Neural crest cell (in vitro differentiated cells): ENCODE measurements around the gene NEK10. TPM values are rescaled to one million over a fixed set of nuclear protein-coding genes. Genes with fewer than 3 reads are reported as not detected.

Experiments
- DNase-seq: peaks from one replicate; pipeline ENCODE4 v3.0.0; 2021; ENCODE audit warnings: low read depth, mixed read lengths, low spot score
- H3K27ac Mint-ChIP-seq: one replicate; pipeline ENCODE4 v1.8.0; 2021; ENCODE audit warnings: mild to moderate bottlenecking, mixed read lengths; ENCODE audit not compliant: unreplicated experiment
- H3K27me3 Mint-ChIP-seq: 2 replicates; pipeline ENCODE4 v1.8.0; 2021; ENCODE audit warnings: low read depth, mild to moderate bottlenecking, mixed read lengths
- H3K36me3 Mint-ChIP-seq: 2 replicates; pipeline ENCODE4 v1.8.0; 2021; ENCODE audit warnings: low read depth, mild to moderate bottlenecking, mixed read lengths
- H3K4me1 Mint-ChIP-seq: 2 replicates; pipeline ENCODE4 v1.8.0; 2021; ENCODE audit warnings: mixed read lengths
- H3K4me3 Mint-ChIP-seq: one replicate; pipeline ENCODE4 v1.8.0; 2021; ENCODE audit warnings: mild to moderate bottlenecking, mixed read lengths
- H3K9me3 Mint-ChIP-seq: 2 replicates; pipeline ENCODE4 v1.8.0; 2021; ENCODE audit warnings: mixed read lengths
- CTCF ChIP-seq: fragments of 200-600 bp; sonication (generic); conservative IDR thresholded peaks from 2 replicates; pipeline ENCODE4 v1.5.0; 2021; ENCODE audit warnings: antibody characterized with exemption, mild to moderate bottlenecking
- total RNA-seq: library from RNA; stranded (reverse); gene quantifications from 2 replicates; pipeline ENCODE4 v1.2.1, GENCODE V29; 2021

Gene NEK10
- total RNA-seq, 1 donor from 2014 or later: 2.7 TPM

GRCh38 chr3:27345959-27346865 lies 23.0 kb downstream of the NEK10 start:
- no peak overlapping the region for H3K4me3 Mint-ChIP-seq
- H3K4me1 Mint-ChIP-seq: no peaks in the 10 kb centered on the region
- no peak for TF ChIP-seq CTCF
- H3K36me3 Mint-ChIP-seq: no peaks in the 10 kb centered on the region
- no peak overlapping the region for H3K27ac Mint-ChIP-seq
- H3K27me3 Mint-ChIP-seq: no peaks in the 10 kb centered on the region
- DNase-seq: no peak
- no peaks in the 10 kb centered on the region for H3K9me3 Mint-ChIP-seq

- Mint-ChIP-seq H3K27ac (no peak overlapping the region), H3K9me3 (no peaks in the 10 kb centered on the region), H3K4me1 (no peaks in the 10 kb centered on the region), H3K4me3 (no peak overlapping the region), H3K27me3 (no peaks in the 10 kb centered on the region), H3K36me3 (no peaks in the 10 kb centered on the region)
- no peak for DNase-seq
- no peak for TF ChIP-seq CTCF
These were observed 23.7 kb downstream of the NEK10 start for GRCh38 chr3:27345493-27345892.

DNA sequence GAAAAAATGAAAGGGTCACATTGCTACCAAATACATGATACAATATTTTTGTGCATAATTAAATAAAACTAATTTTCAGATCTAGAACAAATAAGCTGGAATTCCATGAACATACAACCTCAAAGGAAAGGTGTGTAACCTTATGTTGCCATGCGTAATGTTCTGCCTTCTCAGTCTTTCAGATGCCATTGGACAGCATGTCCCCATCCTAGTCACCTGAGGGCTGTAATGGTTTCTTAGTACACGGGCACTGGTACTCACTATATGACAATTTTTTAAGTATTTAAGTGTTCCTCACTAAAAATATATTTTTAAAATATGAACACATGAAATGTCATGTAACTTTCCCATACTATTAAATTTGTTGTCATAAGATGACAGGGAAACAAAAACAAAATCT lies 24.1 kb downstream of the NEK10 start:
- no peak for DNase-seq
- no peaks in the 10 kb centered on the region for H3K27me3 Mint-ChIP-seq
- no peak overlapping the region for H3K27ac Mint-ChIP-seq
- H3K9me3 Mint-ChIP-seq: no peaks in the 10 kb centered on the region
- H3K36me3 Mint-ChIP-seq: no peaks in the 10 kb centered on the region
- no peak for TF ChIP-seq CTCF
- H3K4me1 Mint-ChIP-seq: no peaks in the 10 kb centered on the region
- H3K4me3 Mint-ChIP-seq: no peak overlapping the region

- Mint-ChIP-seq H3K4me3 (no peak overlapping the region), H3K27ac (no peak overlapping the region), H3K27me3 (no peaks in the 10 kb centered on the region), H3K4me1 (no peaks in the 10 kb centered on the region), H3K36me3 (no peaks in the 10 kb centered on the region), H3K9me3 (no peaks in the 10 kb centered on the region)
- TF ChIP-seq CTCF: no peak
- DNase-seq: no peak
These were observed 25.0 kb downstream of the NEK10 start for GRCh38 chr3:27344192-27344591.

- no peaks in the 10 kb centered on the region for H3K27me3 Mint-ChIP-seq
- no peak overlapping the region for H3K4me3 Mint-ChIP-seq
- no peaks in the 10 kb centered on the region for H3K36me3 Mint-ChIP-seq
- no peaks in the 10 kb centered on the region for H3K4me1 Mint-ChIP-seq
- H3K27ac Mint-ChIP-seq: no peak overlapping the region
- no peak for TF ChIP-seq CTCF
- no peak for DNase-seq
- peaks cover 4% of the 10 kb centered on the region for H3K9me3 Mint-ChIP-seq
These were observed 26.9 kb downstream of the NEK10 start for GRCh38 chr3:27342267-27342666.
